Retinal pigment epithelial cell (primary cell): ENCODE measurements around the gene CROCC.
"Not testable (repeated sequence)": the region's sequence is repeated elsewhere in the genome, so short reads cannot be mapped to it uniquely, and the experiment has no call there.

ENCODE experiments used
- DNase-seq: peaks from one replicate; pipeline ENCODE4 v3.0.0-alpha.2; 2010; ENCODE audit warnings: low read depth
- H3K4me3 ChIP-seq: 2 replicates; pipeline ENCODE4 v1.5.1; 2011; ENCODE audit warnings: mild to moderate bottlenecking, low read length, control low read depth, moderate library complexity
- CTCF ChIP-seq: conservative IDR thresholded peaks from 2 replicates; pipeline ENCODE4 v1.5.1; 2011; ENCODE audit warnings: low read depth, low read length, control low read depth, inconsistent platforms

Gene CROCC

GRCh38 chr1:16955186-16955585 is 33.5 kb downstream of the CROCC start:
- TF ChIP-seq CTCF, result no peak
- no peak for DNase-seq
- H3K4me3 ChIP-seq, result no peak overlapping the region

- H3K4me3 ChIP-seq, result no peak overlapping the region
- no peak for TF ChIP-seq CTCF
- DNase-seq, result no peak
Observed at GRCh38 chr1:16956775-16957174, 35.0 kb downstream of the CROCC start.

GRCh38 chr1:16957731-16958130 is 36.0 kb downstream of the CROCC start:
- TF ChIP-seq CTCF, result no peak
- H3K4me3 ChIP-seq, result no peak overlapping the region
- no peak for DNase-seq

GRCh38 chr1:16958475-16958874 is 36.7 kb downstream of the CROCC start:
- TF ChIP-seq CTCF, result no peak
- no peak for DNase-seq
- no peak overlapping the region for H3K4me3 ChIP-seq

- peak overlapping the region; percentile 12 for H3K4me3 ChIP-seq
- DNase-seq, result no peak
- peak; percentile 67 for TF ChIP-seq CTCF
Observed at GRCh38 chr1:16960560-16961296, 39.0 kb downstream of the CROCC start.

- no peak for TF ChIP-seq CTCF
- DNase-seq, result no peak
- H3K4me3 ChIP-seq, result no peak overlapping the region
Observed at GRCh38 chr1:16961297-16962133, 39.8 kb downstream of the CROCC start.

- H3K4me3 ChIP-seq, result not testable (repeated sequence)
Observed at GRCh38 chr1:16964169-16964568, 42.4 kb downstream of the CROCC start.

More at GRCh38 chr1:16964169-16964568, 42.4 kb downstream of the CROCC start:
- not testable (repeated sequence) for DNase-seq
